ENCODE measurements around the gene APLP2.

DNA sequence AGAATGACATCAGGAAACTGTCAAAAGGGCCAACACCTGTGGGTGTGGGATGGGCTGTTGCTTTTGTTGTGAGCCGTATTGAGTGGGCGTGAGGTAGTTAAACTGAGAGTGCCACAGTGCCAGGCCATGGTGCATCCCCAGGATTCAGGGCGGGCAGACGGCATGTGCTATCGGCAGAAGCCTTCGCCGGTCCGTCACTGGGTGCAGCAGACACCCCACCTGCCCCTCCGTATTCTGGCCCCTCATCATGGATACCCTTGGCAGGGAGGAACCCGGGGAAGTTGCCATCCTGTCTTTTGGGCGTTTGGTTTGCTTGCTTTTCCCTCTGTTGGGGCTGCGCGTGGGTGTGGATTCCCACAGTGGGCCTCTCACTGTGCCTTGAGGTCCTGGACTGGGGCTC, 117.4 kb downstream of the APLP2 start:
- TF ChIP-seq, protein P1, sequence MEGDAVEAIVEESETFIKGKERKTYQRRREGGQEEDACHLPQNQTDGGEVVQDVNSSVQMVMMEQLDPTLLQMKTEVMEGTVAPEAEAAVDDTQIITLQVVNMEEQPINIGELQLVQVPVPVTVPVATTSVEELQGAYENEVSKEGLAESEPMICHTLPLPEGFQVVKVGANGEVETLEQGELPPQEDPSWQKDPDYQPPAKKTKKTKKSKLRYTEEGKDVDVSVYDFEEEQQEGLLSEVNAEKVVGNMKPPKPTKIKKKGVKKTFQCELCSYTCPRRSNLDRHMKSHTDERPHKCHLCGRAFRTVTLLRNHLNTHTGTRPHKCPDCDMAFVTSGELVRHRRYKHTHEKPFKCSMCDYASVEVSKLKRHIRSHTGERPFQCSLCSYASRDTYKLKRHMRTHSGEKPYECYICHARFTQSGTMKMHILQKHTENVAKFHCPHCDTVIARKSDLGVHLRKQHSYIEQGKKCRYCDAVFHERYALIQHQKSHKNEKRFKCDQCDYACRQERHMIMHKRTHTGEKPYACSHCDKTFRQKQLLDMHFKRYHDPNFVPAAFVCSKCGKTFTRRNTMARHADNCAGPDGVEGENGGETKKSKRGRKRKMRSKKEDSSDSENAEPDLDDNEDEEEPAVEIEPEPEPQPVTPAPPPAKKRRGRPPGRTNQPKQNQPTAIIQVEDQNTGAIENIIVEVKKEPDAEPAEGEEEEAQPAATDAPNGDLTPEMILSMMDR (IDR thresholded peaks at IDR 0.05; ENCODE audit: low read depth, low read length) = no peak
- TF ChIP-seq POLR2A (IDR thresholded peaks at IDR 0.05; ENCODE audit: extremely low read depth, insufficient read length) = no peak
